ENCODE data around the gene NDUFV1.
A peak's percentile ranks its signal among the peaks of the same experiment; 100 is the strongest.
"Not testable (repeated sequence)": the region's sequence is repeated elsewhere in the genome, so short reads cannot be mapped to it uniquely, and the experiment has no call there.

NDUFV1 gene

DNA sequence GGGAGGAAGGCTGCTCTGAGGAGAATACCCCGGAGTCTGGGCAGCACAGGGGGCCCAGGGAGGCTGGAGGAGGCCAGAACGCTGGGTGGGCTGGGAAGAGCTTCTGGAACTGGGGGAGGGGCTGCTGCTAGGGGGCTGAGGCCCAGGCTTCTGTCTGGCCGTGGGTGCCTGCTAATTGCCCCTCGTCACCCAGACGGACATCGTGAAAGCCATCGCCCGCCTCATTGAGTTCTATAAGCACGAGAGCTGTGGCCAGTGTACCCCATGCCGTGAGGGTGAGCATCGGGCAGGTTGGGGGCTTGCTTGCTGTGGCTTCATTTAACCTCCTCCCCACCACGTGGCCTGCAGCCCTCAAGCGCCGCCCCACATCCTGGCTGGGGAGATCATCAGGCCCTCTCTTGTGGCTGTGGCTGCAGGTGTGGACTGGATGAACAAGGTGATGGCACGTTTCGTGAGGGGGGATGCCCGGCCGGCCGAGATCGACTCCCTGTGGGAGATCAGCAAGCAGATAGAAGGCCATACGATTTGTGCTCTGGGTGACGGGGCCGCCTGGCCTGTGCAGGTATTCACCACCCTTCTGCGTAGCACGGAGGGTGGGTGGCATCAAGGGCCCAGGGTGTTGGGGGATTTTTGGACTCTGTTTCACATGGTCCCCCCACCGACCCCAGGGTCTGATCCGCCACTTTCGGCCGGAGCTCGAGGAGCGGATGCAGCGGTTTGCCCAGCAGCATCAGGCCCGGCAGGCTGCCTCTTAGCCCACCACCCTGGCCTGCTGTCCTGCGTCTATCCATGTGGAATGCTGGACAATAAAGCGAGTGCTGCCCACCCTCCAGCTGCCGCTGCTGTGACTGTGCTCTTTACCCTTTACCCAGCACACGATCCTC is 5.2 kb downstream of the NDUFV1 start:
- DNase-seq: no peak

DNA sequence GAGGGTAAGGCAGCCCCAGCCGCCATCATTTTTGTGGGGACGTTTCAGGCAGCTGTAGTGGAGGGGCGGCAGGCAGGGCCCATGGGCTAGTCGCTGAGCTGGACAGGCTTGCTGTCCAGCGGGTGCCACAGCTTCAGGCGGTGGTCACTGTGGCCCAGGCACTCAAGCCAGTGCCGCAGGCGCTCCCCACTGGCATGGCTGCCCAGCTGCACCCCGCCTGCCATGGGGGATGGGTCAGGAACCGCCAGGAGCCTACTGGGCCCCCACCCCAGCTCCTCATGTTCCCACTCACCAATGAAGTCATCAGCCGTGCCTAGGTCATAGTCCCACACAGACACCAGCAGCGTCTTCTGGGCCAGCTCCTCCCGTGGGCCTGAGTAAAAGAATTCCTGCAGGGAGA is 6.0 kb downstream of the NDUFV1 start:
- no peak for DNase-seq

DNA sequence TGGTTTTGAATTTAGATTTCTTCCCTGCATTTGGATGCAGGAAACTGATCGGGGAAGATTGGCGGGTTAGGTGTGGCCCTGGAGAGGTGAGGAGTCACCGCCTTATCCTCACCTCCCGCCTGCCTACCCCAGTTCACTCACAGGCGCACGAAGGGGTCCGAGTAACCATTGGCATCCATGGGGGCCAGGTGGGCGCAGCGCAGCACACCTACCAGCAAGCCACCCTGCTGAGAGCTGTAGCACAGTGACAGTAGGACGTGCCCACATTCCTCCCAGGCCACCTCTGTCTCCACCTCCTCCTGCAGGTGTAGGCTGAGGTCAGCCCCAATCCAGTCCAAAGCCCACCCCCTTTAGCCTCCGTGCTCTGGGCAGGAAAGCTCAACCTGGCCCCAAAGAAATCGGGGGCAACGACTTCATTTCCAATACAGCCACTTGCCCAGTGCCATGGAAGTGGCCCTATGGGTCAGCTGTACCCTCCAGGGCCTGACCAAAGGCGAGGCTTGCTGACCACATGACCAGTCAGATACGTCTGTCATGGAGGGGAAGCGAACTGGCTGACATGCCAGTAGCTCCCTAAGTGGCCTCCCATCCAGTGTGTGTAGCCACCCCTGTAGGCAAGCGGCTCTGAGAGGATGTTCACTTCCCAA is 6.7 kb downstream of the NDUFV1 start:
- no peak for DNase-seq

DNA sequence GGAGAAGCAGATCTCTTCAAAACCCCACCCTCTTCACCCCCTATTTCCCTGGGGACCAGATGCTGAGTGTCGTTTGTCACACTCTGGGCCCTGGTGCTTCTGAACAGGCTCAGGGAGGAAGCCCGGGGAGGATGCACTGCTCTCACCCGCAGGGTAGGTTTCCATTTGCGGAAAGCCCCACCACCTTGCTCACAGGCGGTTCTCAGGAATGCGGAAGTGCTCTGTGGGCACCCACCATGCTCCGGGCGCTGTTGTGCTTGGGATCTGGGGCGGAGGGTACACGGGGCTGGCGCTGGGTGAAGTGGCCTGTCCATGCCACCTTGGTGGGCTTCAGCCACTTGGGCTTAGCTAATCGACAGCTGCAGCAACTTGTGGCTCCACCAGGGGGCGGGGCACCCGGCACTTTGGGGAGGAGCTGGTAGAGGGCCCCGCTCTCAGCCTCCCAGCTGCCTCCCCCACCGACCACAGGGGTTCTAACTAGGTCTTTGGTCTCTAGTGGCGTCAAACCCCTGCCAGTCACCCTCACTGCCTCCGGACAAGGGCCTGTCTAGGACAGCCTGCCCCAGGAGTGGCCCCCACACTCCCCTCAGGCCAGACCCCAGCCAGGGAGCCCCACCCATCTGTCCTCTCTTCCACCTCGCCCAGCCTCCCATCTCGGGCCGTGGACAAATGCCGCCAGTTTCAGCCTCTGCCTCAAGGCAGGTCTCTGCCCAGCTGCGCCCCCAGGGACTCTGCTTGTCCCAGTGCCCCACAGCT is 7.4 kb downstream of the NDUFV1 start:
- DNase-seq: peak; percentile 67

DNA sequence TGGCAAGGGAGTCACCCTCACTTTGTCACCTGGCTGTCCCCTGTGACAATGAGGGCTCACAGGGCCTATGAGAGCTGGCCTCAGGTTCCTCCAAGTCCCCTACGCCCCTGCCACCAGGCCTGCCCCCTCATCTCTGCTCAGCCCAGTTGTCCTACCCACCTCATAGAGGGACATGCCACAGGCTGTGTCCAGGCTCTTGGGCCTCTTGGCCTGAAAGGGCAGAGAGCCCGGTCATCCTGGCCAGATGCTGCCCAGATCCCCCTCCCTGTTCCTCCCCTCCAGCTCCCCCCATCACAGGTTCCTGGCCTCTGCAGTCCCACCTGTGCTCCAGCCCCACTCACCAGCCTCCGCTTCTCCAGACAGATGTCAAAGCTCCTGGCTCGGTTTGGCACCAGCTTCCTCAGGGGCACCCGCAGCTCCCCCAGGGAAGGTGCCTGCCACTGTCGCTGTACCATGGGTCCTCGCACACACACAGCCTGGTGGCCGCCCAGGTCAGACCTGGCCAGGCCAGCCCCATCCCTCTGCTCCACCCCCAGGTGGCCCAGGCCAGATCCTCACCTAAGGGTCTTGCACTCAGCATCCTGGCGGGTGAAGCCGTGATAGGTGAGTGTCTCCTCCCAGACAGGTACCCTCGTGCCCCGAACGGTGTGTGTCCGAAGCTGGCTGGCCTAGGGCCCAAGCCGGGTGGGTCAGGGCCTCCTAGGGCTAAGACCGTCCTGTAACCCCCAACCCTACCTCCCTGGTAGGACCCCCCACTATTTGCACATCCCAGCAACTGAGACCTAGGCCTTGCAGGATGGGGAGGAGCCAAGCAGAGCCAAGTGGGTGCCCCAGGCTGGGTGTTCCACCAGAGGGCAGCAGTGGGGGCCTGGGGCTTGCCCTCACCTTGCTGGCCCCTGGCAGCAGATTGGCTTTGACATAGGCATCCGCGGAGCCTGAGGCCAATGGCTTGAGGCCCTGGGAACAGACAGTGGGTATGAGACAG is 8.3 kb downstream of the NDUFV1 start:
- DNase-seq: peak; percentile 65

DNA sequence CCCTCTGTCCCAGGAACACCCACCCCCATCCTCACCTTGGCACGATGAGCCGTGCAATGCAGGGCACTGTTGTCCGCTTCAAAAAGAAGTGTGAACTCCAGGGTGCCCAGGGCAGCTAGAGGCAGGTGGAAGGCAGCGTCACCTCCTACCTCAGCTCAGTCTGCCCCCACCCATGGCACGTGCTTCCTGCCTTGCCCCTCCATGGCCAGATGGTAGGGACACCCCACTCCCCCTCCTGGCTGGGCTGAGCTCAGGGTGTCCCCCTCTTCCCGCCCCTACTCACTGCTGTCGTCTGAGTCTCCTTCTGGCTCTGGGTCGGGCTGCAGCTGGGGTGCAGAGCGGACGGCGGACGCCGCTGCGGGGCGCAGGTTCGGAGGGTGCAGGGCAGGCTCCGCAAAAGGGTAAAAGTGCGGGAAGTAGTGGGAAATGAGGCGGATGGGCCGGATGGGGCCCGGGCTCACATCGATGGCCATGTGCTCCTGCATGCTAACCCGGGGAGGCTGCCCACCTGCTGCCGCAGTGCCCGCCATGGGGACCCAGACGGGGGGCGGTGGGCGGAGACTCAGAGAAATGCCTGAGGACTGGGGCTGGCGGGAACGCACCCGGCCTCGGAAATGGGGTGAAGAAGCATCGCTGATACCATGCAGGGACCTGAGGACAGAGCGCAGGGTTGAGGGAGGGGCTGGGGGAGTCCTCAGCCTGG is 9.1 kb downstream of the NDUFV1 start:
- no peak for DNase-seq

DNA sequence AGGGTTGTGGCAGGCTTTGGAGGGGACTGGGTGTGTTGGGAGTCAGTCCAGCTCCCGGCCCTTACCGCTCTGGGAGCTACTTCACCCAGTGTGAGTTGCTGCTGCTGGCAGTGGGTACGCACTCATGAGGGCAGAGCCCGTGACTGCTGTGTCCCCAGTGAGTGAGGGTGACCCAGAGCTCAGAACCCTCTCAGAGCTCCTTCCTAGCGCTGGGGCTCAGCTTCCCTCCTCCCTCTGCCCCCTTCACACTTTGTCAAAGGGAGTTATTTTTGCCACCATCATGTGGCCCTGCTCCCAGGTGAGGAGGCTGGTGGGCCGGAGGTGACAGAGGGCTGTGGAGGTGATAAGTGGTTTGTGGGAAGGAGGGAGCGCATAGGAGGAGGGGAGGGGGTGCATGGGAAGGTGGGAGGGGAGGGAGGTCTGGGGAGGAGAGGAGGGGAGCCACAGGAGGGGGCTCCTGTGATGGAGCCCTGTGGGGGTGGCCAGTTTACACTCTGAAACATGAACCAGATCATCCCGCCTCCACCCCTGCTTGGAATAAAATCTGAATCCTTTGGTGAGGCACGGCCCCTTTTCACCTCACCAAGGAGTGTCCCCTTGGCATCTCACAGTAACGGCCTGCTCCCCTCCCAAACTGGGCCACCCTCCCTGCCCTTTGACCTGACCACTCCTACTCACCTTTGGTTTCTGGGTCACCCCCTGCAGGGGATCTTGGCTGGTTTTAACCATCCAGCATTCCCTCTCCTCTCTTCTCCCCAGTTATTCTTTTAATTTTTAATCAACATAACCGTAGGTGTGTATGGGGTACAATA is 9.9 kb downstream of the NDUFV1 start:
- DNase-seq: no peak

DNA sequence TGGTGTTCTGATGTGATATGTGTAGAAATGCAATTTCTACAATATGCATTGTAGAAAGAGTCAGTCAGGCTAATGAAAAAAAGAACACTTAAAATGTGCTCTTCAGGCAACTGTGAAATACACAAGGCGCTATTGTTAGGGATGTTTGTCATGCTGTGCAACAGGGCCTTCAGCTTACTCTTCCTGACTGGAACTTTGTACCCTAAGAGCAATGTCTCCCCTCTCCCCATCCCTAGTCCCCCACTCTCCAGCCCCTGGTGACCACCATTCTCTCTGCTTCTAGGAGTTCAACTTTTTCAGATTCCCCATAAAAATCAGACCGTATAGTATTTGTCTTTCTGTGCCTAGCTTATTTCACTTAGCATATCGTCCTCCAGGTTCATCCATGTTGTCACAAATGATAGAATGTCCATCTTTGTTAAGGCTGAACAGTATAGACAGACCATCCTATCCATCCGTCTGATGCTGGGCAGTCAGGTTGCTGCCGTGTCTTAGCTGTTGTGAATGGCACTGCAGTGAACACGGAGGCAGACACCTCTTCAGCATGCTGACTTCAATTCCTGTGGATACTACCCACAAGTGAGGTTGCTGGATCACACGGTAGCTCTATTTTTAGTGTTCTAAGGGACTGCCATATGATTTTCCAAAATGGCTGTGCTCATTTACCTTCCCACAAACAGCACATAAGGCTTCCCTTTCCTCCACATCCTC is 10.7 kb downstream of the NDUFV1 start:
- no peak for DNase-seq

DNA sequence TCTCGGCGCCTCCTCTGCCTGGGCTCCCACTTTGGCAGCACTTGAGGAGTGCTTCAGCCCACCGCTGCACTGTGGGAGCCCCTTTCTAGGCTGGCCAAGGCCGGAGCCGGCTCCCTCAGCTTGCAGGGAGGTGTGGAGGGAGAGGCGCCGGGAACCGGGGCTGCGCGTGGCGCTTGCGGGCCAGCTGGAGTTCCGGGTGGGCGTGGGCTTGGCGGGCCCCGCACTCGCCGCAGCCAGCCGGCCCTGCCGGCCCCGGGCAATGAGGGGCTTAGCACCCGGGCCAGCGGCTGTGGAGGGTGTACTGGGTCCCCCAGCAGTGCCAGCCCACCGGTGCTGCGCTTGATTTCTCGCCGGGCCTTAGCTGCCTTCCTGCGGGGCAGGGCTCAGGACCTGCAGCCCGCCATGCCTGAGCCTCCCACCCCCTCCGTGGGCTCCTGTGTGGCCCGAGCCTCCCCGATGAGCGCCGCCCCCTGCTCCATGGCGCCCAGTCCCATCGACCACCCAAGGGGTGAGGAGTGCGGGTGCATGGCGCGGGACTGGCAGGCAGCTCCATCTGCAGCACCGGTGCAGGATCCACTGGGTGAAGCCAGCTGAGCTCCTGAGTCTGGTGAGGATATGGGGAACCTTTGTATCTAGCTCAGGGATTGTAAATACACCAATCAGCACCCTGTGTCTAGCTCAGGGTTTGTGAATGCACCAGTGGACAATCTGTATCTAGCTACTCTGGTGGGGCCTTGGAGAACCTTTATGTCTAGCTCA is 12.3 kb downstream of the NDUFV1 start:
- not testable (repeated sequence) for DNase-seq

DNA sequence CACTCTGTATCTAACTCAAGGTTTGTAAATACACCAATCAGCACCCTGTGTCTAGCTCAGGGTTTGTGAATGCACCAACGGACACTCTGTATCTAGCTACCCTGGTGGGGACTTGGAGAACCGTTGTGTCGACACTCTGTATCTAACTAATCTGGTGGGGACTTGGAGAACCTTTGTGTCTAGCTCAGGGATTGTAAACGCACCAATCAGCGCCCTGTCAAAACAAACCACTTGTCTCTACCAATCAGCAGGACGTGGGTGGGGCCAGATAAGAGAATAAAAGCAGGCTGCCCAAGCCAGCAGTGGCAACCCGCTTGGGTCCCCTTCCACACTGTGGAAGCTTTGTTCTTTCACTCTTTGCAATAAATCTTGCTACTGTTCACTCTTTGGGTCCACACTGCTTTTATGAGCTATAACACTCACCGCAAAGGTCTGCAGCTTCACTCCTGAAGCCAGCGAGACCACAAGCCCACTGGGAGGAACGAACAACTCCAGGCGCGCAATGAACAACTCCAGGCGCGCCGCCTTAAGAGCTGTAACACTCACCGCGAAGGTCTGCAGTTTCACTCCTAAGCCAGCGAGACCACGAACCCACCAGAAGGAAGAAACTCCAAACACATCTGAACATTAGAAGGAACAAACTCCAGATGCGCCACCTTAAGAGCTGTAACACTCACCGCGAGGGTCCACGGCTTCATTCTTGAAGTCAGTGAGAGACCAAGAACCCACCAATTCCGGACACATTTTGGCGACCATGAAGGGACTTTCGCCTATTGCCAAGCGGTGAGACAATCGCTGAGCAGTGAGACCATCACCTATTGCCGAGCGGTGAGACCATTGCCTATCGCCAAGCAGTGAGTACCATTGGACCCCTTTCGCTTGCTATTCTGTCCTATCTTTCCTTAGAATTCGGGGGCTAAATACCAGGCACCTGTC is 13.2 kb downstream of the NDUFV1 start:
- not testable (repeated sequence) for DNase-seq

DNA sequence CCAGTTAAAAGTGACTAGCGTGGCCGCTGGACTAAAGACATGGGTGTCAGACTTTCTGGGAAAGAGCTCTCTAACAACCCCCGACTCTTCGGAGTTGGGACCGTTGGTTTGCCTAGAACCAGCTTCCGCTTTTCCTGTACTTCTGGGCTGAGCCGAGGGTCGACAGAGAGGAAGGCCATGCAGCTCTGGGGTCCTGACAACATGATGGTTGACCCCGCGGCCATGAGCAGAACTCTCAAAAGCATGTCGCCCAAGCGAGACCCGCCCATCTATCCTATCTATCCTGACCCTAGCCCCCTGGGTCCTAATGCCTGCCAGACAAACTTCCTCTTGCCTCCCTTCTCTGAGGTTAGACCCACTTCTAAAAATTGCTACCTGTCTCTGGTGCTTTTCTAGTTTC is 13.9 kb downstream of the NDUFV1 start:
- DNase-seq: not testable (repeated sequence)

DNA sequence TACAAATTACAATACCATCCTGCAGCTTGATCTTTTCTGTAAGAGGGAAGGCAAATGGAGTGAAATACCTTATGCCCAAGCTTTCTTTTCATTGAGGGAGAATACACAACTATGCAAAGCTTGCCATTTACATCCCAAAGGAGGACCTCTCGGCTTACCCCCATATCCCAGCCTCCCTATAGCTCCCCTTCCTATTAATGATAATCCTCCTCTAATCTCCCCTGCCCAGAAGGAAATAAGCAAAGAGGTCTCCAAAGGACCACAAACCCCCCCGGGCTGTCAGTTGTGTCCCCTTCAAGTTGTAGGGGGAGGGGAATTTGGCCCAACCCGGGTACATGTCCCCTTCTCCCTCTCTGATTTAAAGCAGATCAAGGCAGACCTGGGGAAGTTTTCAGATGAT is 15.2 kb downstream of the NDUFV1 start:
- DNase-seq: not testable (repeated sequence)

DNA sequence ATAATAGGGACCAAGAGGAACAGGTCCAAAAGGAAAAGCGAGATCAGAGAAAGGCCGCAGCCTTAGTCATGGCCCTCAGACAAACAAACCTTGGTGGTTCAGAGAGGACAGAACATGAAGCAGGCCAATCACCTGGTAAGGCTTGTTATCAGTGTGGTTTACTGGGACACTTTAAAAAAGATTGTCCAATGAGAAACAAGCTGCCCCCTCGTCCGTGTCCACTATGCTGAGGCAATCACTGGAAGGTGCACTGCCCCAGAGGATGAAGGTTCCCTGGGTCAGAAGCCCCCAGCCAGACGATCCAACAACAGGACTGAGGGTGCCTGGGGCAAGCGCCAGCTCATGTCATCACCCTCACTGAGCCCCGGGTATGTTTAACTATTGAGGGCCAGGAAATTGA is 16.2 kb downstream of the NDUFV1 start:
- not testable (repeated sequence) for DNase-seq

DNA sequence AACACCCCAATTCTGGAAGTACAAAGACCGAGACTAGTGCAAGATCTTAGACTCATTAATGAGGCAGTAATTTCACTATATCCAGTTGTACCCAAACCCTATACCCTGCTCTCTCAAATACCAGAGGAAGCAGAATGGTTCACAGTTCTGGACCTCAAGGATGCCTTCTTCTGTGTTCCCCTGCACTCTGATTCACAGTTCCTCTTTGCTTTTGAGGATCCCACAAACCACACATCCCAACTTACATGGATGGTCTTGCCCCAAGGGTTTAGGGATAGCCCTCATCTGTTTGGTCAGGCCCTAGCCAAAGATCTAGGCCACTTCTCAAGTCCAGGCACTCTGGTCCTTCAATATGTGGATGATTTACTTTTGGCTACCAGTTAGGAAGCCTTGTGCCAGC is 17.1 kb downstream of the NDUFV1 start:
- DNase-seq: not testable (repeated sequence)

DNA sequence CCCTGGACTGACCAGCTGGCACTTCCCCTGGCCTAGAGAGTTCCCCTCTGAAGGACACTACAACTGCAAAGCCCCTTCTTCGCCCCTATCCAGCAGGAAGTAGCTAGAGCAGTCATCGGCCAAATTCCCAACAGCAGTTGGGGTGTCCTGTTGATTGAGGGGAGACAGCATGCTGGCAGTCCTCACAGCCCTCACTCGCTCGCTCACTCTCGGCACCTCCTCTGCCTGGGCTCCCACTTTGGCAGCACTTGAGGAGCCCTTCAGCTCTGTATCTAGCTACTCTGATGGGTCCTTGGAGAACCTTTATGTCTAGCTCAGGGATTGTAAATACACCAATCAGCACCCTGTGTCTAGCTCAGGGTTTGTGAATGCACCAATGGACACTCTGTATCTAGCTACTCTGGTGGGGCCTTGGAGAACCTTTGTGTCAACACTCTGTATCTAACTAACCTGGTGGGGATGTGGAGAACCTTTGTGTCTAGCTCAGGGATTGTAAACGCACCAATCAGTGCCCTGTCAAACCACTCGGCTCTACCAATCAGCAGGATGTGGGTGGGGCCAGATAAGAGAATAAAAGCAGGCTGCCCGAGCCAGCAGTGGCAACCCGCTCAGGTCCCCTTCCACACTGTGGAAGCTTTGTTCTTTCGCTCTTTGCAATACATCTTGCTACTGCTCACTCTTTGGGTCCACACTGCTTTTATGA is 19.5 kb downstream of the NDUFV1 start:
- not testable (repeated sequence) for DNase-seq

DNA sequence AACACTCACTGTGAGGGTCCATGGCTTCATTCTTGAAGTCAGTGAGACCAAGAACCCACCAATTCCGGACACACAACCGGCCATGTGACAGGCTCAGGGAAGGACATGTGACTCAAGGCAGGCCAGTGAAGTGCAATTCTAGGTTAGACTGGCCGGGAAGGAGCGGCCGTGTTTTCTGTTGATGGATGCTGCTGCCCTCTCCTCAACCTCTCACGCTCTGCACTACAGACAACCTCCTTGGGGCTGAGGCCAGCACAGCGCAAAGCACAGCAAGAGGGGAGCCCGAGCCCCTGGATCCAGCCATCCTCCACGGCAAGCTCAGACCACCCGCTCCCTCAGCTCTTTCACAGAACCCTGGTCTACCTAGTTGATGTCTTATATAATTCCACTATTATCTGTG is 20.2 kb downstream of the NDUFV1 start:
- no peak for DNase-seq

DNA sequence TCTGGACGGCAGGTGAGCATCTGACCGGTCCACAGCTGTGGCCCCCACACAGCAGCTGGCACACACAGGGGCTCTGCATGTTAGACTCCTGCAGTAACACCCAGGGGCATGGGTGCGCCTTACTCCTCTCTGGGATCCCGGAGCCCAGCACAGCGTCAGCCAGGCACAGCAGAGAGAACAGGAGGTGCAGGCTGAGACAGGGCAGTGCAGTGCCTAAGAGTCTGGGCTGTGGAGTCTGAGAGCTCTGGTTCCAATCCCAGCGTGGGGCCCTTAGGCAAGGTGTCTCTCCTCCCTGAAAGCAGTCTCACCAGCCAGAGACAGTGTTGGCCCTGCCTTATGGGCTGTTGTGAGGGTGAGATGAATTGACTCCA is 20.7 kb downstream of the NDUFV1 start:
- no peak for DNase-seq

Data from NCI-H82 (cell line).